Measurements from ENCODE around the gene EP400. TPM values are rescaled to one million over a fixed set of nuclear protein-coding genes. Genes with fewer than 3 reads are reported as not detected.

Gene EP400
- total RNA-seq, 1 experiment from 2014 or later: 80.1 TPM

- no peaks in the 10 kb centered on the region for H3K9me3 ChIP-seq (ENCODE audit: low read depth, low read length, poor library complexity, severe bottlenecking)
- no peak overlapping the region for H3K27ac ChIP-seq (ENCODE audit: low read depth, low read length, poor library complexity, severe bottlenecking)
- peaks cover 42% of the 10 kb centered on the region for H3K36me3 ChIP-seq (ENCODE audit: insufficient read depth, low read length, poor library complexity, severe bottlenecking)
- H3K27me3 ChIP-seq (replicated peaks; ENCODE audit: insufficient read depth, low read depth, low read length, poor library complexity): no peaks in the 10 kb centered on the region
- intact Hi-C loops (cut with micrococcal nuclease; ENCODE audit: unreplicated experiment): no loop called here
- H3K4me3 ChIP-seq (ENCODE audit: low read depth, low read length, poor library complexity, severe bottlenecking): no peak overlapping the region
- POLR2A ChIA-PET (ENCODE audit: low non-redundant PET): no interaction called here
- no peak for TF ChIP-seq EZH2 (IDR thresholded peaks at IDR 0.05; ENCODE audit: borderline replicate concordance, low read depth, low read length, poor library complexity, severe bottlenecking)
- TF ChIP-seq CTCF (conservative IDR thresholded peaks at IDR 0.05; ENCODE audit: low read depth, low read length): no peak
- DNase-seq (ENCODE audit: low spot score): no peak
- CTCF ChIA-PET: interaction anchor here (0.6 kb wide), 1 partner anchor 273 kb away, joined by 3 read pairs; no protein-coding TSS in a partner anchor
- no TSS peak for BruUV-seq (replicated peaks)
- H3K4me1 ChIP-seq (ENCODE audit: insufficient read depth, low read length, poor library complexity, severe bottlenecking): no peaks in the 10 kb centered on the region
Measured at GRCh38 chr12:132076711-132077110, 127.0 kb downstream of the EP400 start.

DNA sequence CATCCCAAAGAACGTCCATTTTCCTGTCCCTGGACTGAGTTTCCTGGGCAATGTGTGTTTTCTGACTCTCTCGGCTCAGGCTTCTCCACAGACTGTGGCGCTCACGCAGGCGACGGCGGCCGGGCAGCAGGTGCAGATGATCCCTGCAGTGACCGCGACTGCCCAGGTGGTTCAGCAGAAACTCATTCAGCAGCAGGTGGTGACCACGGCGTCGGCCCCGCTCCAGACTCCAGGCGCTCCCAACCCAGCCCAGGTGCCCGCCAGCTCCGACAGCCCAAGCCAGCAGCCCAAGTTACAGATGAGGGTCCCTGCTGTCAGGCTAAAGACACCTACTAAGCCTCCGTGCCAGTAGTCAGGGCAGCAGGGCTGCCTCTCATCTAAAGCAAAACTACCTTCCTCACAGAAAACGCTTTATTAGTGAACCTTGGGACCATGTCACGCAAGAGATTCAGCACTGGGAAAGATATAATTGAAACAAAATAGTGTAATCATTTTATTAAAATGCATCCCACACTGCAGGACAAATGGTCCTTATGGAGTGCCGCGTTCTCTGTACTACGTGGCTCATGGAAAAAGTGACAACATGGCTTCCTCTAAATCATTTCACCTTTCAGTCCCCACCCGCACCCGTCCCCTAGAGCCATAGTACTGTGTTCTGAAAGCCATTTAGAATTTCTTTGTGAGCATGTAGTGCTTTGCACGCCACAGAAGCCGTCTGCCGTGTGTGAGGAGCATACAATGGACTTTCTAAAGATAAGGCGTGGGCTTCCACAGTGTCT, 127.8 kb downstream of the EP400 start:
- CTCF ChIA-PET: no interaction called here
- no peak for DNase-seq (ENCODE audit: low spot score)
- intact Hi-C loops (cut with micrococcal nuclease; ENCODE audit: unreplicated experiment): no loop called here
- H3K27me3 ChIP-seq (replicated peaks; ENCODE audit: insufficient read depth, low read depth, low read length, poor library complexity): no peaks in the 10 kb centered on the region
- H3K9me3 ChIP-seq (ENCODE audit: low read depth, low read length, poor library complexity, severe bottlenecking): no peaks in the 10 kb centered on the region
- no TSS peak for BruUV-seq (replicated peaks)
- no peak overlapping the region for H3K27ac ChIP-seq (ENCODE audit: low read depth, low read length, poor library complexity, severe bottlenecking)
- POLR2A ChIA-PET (ENCODE audit: low non-redundant PET): no interaction called here
- H3K4me1 ChIP-seq (ENCODE audit: insufficient read depth, low read length, poor library complexity, severe bottlenecking): no peaks in the 10 kb centered on the region
- TF ChIP-seq CTCF (conservative IDR thresholded peaks at IDR 0.05; ENCODE audit: low read depth, low read length): no peak
- TF ChIP-seq EZH2 (IDR thresholded peaks at IDR 0.05; ENCODE audit: borderline replicate concordance, low read depth, low read length, poor library complexity, severe bottlenecking): no peak
- H3K4me3 ChIP-seq (ENCODE audit: low read depth, low read length, poor library complexity, severe bottlenecking): no peak overlapping the region
- H3K36me3 ChIP-seq (ENCODE audit: insufficient read depth, low read length, poor library complexity, severe bottlenecking): peaks cover 41% of the 10 kb centered on the region

DNA sequence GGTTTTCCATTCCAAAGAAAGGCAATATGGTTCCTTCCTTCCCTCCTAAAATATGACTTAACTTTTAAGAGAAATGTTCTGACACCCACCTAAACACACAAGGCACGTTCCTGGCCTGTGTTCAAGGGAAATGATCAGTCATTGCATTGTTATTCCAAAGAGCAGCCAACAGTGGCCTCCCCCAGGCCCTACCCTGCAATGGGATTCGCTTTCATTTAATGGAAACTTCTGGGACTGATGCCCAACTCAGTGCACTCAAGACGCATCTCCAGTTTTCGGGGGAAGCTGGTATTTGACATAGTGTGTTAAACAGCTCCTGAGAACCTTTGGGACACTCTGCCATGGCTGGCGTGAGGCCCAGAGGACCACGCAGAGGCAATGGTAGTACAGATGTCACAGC, 128.4 kb downstream of the EP400 start:
- Histone ChIP-seq H3K4me3 (ENCODE audit: low read depth, low read length, poor library complexity, severe bottlenecking) (no peak overlapping the region), H3K36me3 (ENCODE audit: insufficient read depth, low read length, poor library complexity, severe bottlenecking) (peaks cover 41% of the 10 kb centered on the region), H3K27me3 (replicated peaks; ENCODE audit: insufficient read depth, low read depth, low read length, poor library complexity) (no peaks in the 10 kb centered on the region), H3K9me3 (ENCODE audit: low read depth, low read length, poor library complexity, severe bottlenecking) (no peaks in the 10 kb centered on the region), H3K27ac (ENCODE audit: low read depth, low read length, poor library complexity, severe bottlenecking) (no peak overlapping the region), H3K4me1 (ENCODE audit: insufficient read depth, low read length, poor library complexity, severe bottlenecking) (no peaks in the 10 kb centered on the region)
- CTCF ChIA-PET: no interaction called here
- intact Hi-C loops (cut with micrococcal nuclease; ENCODE audit: unreplicated experiment): no loop called here
- peak; percentile 11 for DNase-seq (ENCODE audit: low spot score)
- TF ChIP-seq EZH2 (IDR thresholded peaks at IDR 0.05; ENCODE audit: borderline replicate concordance, low read depth, low read length, poor library complexity, severe bottlenecking) (no peak), CTCF (conservative IDR thresholded peaks at IDR 0.05; ENCODE audit: low read depth, low read length) (no peak)
- BruUV-seq (replicated peaks): TSS peak; percentile 51
- POLR2A ChIA-PET (ENCODE audit: low non-redundant PET): no interaction called here
